Keratinocyte (primary cell): ENCODE results near the gene EXOC3.

Experiments
- EZH2 ChIP-seq: IDR thresholded peaks from one replicate; pipeline ENCODE4 v1.6.1; 2012; ENCODE audit warnings: inconsistent platforms, mild to moderate bottlenecking, low read length, moderate library complexity
- TF ChIP-seq, protein P1 (sequence below), 3 experiments: IDR thresholded peaks in 1 of 3; conservative IDR thresholded peaks in 1 of 3; optimal IDR thresholded peaks in 1 of 3; 2 replicates in 2 of 3; 3 replicates in 1 of 3; pipeline versions ENCODE3 to v1.5.1; 2011; ENCODE audit warnings: low read length in 3 of 3, mild to moderate bottlenecking in 3 of 3, moderate library complexity in 2 of 3, control low read depth in 1 of 3, inconsistent platforms in 1 of 3; ENCODE audit not compliant: insufficient read depth in 2 of 3; ENCODE audit errors: extremely low read depth in 1 of 3

DNA sequence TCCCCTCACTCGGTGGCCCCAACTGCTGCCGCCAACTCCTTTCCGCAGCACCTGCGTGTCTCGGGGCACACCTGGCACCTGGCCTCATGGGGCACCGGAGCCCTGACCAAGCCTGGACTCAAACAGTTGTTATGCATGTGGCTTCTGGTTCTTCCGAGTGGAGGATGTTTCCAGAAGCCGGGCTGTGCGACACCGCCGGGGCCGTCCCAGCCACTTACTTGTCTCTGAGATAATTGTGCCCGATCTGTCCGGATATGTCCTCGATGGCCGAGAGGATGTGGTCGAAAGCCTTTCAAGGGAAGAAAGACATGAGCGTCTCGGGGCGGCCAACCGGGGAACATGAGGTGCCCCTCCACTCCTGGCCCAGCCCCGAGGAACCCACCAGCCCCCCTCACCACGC is 38.4 kb downstream of the EXOC3 start:
- TF ChIP-seq, protein P1, sequence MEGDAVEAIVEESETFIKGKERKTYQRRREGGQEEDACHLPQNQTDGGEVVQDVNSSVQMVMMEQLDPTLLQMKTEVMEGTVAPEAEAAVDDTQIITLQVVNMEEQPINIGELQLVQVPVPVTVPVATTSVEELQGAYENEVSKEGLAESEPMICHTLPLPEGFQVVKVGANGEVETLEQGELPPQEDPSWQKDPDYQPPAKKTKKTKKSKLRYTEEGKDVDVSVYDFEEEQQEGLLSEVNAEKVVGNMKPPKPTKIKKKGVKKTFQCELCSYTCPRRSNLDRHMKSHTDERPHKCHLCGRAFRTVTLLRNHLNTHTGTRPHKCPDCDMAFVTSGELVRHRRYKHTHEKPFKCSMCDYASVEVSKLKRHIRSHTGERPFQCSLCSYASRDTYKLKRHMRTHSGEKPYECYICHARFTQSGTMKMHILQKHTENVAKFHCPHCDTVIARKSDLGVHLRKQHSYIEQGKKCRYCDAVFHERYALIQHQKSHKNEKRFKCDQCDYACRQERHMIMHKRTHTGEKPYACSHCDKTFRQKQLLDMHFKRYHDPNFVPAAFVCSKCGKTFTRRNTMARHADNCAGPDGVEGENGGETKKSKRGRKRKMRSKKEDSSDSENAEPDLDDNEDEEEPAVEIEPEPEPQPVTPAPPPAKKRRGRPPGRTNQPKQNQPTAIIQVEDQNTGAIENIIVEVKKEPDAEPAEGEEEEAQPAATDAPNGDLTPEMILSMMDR (optimal IDR thresholded peaks at IDR 0.05 in 1 of 3, IDR thresholded peaks at IDR 0.05 in 1 of 3, conservative IDR thresholded peaks at IDR 0.05 in 1 of 3; ENCODE audit: extremely low read depth in 1 of 3, insufficient read depth in 2 of 3, low read length in 3 of 3) = no peak
- no peak for TF ChIP-seq EZH2
